ENCODE data around the gene ZNRF2.

The ZNRF2 gene

GRCh38 chr7:30284298-30285066 is at the start of gene ZNRF2:
ZNRF2 (plus strand) TSS chr7:30284597; CDS start chr7:30285358, 761 bp downstream.
- peak; percentile 55 to 99 (median 90) for DNase-seq

GRCh38 chr7:30237271-30237695 is 47.1 kb upstream of the ZNRF2 start:
- DNase-seq, result no peak

GRCh38 chr7:30238721-30239441 is 45.5 kb upstream of the ZNRF2 start:
- DNase-seq, result peak in 12 of 56 donors; percentile 2 to 50 (median 22)

DNA sequence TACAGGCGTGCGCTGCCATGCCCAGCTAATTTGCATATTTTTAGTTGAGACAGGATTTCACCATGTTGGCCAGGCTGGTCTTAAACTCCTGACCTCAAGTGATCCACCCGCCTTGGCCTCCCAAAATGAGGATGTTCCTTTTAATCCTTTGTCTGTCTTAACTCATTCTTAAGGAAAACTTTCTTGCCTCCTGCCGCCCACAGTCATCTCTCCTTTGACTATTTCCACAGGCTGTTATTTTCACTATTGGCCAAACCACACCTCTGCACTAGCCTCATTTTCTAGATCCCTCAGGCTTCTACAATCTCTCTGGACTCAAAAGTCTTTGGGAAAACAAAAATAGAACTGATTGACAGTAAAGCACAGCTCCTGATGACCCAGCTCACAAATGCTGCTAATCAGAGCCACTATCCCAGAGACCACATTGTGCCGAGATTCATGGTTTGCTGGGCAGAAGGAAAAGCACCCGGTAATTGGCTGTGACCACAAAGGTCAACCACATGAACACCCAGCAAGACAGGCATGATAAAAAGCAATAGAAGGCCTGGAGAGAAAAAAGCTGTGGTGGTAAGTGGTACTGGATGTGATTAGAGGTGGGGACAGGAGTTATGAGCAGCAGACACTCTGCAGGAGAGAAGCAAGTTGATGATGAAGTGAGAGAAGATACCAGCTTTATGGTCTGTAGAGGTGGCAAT is 44.1 kb upstream of the ZNRF2 start:
- DNase-seq, result no peak

DNA sequence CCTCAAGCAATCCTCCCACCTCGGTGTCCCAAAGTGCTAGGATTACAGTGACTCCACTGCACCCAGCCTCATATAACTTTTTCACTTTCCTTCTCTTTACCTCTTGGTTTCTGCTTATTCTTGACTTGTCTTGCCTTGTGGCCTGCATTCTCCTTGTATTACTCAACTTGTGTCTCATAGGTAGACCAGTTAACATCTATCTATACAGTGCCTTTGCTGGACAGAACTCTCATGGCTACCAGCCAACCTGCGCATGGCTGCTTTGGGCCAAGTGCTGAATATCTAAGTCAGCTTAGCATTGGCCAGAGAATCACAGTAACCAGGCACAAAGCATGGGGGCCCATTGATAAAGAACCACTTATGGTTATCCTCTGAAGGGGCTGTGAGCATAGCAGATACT is 42.6 kb upstream of the ZNRF2 start:
- no peak for DNase-seq

- DNase-seq, result no peak
Measured at GRCh38 chr7:30244340-30244739, 40.1 kb upstream of the ZNRF2 start.

- DNase-seq, result no peak
Measured at GRCh38 chr7:30245913-30246312, 38.5 kb upstream of the ZNRF2 start.

DNA sequence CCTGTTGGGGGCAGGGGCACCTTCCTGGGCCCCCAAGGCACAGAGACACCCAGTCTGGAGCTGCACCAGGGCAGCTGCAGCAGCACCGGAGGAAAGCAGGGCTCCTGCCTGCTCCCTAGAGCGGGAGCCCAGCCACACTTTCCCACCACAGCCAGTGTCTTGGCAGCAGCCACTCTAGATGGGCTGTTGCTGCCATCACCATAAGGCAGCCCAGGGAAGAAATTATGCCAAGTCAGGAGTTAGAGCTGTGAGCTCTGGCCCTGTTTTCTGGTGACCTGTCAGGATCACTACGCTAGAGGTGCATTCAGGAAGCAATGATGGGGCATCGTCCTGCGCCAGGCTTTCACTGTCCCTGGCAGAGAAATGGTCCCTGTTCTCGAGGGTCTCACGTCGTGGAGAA is 38.0 kb upstream of the ZNRF2 start:
- no peak for DNase-seq

GRCh38 chr7:30247541-30248401 is 36.6 kb upstream of the ZNRF2 start:
- no peak for DNase-seq

GRCh38 chr7:30249316-30249715 is 35.1 kb upstream of the ZNRF2 start:
- no peak for DNase-seq

- DNase-seq, result no peak
Measured at GRCh38 chr7:30249986-30250774, 34.2 kb upstream of the ZNRF2 start.

GRCh38 chr7:30251708-30252329 is 32.6 kb upstream of the ZNRF2 start:
- peak in 9 of 56 donors; percentile 1 to 46 (median 18) for DNase-seq

GRCh38 chr7:30252885-30253795 is 31.3 kb upstream of the ZNRF2 start:
- peak in 34 of 56 donors; percentile 5 to 56 (median 28) for DNase-seq

GRCh38 chr7:30253796-30254165 is 30.6 kb upstream of the ZNRF2 start:
- no peak for DNase-seq

DNA sequence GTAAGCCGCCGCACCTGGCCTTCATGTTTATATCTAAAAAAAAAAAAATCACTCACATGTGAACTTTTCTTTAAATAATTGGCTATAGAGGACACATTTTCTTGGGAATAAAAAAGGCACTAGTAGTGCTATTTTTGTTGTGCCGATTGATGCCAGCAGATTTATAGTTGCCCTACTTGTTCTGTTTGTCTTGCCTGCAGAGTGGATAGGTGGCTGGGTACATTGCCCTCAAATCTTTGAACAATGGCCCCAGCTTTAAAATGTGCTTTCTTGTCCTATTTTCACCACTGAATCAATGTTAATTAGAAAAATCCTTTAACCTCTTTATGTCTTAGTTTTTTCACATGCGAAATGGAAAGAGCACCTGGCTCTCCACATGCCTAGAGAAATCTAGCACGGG is 30.1 kb upstream of the ZNRF2 start:
- no peak for DNase-seq

- DNase-seq, result no peak
Measured at GRCh38 chr7:30254717-30255063, 29.7 kb upstream of the ZNRF2 start.

GRCh38 chr7:30255064-30255769 is 29.2 kb upstream of the ZNRF2 start:
- no peak for DNase-seq

DNA sequence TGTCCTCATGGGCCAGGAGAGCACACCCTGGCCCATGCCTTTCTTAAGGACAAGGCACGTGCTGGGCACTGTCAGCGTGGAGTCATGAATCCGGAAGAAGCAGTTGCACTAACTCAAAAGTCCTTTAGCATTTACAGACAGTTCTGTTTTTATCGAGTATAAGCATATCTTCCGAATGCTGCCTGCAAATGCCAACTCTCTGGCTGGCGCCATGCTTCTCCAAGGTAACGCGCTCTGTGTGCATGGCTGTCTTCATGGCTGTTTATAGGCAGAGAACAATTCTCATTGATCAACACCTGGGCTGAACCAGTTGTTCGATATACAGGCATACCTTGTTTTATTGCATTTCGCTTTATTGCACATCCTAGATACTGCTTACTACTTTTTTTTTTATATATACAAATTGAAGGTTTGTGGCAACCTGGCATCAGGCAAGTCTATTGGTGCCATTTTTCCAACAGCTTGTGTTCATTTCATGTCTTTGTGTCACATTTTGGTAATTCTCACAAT is 28.0 kb upstream of the ZNRF2 start:
- DNase-seq, result no peak

Measured in amygdala (tissue), 56 donors.